Measurements from ENCODE around the gene CCDC70.

DNA sequence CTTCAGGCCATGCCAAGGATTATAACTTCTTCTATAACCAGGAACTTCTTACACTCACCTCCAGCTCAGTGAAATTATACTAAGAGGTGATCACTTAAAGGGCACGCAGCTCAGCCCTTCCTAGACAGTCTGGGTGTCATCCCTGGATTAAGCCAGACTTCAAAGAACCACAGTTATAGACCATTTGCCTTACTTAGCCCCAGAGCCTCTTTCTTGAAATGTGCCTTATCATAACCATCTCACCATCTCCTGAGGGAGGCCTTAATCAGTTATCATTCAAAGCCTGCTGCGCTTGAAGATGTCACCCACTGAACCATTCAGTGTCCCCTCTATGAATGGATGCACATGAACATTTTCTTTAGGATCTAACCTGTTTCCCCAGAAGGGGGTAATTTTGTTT lies 47.7 kb upstream of the CCDC70 start:
- TF ChIP-seq POLR2AphosphoS5 (IDR thresholded peaks at IDR 0.05) (no peak), POLR2A (IDR thresholded peaks at IDR 0.05; ENCODE audit: low read depth) (no peak)
- TF ChIP-seq, protein P1, sequence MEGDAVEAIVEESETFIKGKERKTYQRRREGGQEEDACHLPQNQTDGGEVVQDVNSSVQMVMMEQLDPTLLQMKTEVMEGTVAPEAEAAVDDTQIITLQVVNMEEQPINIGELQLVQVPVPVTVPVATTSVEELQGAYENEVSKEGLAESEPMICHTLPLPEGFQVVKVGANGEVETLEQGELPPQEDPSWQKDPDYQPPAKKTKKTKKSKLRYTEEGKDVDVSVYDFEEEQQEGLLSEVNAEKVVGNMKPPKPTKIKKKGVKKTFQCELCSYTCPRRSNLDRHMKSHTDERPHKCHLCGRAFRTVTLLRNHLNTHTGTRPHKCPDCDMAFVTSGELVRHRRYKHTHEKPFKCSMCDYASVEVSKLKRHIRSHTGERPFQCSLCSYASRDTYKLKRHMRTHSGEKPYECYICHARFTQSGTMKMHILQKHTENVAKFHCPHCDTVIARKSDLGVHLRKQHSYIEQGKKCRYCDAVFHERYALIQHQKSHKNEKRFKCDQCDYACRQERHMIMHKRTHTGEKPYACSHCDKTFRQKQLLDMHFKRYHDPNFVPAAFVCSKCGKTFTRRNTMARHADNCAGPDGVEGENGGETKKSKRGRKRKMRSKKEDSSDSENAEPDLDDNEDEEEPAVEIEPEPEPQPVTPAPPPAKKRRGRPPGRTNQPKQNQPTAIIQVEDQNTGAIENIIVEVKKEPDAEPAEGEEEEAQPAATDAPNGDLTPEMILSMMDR (IDR thresholded peaks at IDR 0.05): no peak
